ENCODE data around the gene GCM1.

The GCM1 gene

DNA sequence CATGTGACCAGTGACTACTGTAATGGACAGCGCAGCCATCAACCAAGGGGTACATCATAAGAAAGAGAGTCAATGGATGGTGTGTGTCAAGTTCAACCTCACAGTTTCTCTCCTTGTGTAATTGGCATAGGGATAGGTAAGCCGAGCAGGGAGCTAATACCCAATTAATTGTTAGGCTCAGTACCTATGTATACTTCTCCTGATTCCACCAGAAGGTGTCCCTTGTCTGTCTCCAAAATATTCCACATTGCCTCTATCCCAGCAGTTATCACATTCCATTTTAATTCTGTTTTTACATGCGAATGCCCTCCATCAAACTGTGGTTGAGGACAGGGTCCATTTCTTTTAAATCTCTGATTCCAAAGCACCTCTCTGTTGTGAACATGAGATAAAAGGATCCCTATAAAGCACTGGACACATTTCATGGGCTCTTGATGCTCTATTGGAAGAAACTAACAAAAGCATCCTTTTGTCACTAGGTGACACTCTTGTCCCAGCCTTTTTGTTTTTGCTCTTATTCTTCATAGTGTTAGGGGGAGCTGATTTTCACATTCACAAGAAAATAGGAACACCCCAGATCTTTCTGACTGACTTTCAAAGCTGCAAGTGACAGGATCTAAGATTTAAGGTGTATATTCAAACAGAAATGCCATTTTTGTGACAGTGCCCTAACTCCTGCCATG, 44.5 kb downstream of the GCM1 start:
- DNase-seq = peak; percentile 75

DNA sequence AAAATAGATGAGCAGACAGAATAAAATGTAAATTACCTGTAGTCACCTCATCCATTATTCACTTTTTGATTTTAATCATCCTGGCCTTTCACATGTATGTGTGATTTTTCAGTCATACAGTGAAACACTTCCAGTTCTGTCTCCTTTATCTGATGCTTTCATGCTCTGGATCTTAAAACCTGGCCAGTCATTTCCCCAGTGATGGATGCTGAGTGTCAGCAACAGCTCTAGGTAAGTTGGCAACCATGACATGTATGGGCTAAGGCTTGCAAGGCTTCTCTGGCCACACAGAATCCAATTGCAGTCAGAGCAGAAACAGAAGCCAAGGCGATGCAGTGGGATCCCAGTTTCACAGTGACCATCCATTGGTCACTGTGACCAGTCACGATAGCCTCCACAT, 47.6 kb downstream of the GCM1 start:
- DNase-seq = no peak

DNA sequence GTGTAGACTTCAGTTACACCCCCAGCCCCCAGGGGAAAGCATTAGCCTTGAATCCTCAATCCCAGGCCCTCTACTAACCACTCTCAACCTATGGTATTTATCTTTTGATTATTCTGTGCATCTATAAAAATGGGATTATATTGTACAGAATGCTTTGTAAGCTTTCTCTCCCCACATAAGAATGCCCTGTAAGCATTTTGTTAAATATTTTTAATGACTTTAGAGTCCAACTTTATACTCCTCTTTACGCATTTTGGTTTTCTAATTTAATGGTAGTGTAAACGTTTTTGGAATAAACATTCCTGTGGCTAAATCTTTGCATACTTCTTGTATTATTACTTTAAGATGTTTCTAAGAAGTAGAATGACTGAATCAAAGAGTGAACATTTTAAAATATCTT, 48.1 kb downstream of the GCM1 start:
- no peak for DNase-seq

DNA sequence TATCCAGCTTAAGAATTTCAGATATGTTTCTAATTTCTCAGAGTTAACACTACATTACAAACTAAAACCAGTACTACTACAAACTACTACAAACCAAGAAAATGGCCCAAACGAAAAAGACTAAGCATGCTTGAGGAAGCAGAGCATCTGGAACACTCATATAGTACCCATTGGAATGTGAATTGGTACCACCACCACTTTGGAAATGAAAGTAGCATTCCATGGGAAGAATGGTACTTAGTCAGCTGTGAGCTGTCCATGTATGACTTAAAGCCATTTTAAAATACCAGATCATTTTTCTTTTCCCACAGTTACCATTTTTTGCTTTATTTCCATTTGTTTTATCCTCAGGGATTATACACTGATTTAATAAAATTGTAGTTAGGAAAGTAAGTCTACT, 52.9 kb downstream of the GCM1 start:
- DNase-seq = no peak

DNA sequence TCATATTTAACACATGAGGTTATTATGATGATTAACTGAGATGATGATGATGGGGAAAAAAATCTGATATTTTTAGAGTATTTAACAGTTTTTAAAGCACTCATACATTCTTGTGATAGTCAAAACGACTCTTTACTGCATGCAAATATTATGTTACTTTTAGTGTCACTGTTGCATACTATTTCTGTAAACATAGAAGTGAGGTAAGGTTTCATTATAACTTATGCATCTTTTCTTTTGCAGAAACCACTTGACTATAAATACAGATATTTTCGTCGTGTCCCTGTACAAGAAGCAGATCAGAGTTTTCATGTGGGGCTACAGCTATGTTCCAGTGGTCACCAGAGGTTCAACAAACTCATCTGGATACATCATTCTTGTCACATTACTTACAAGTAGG, 53.4 kb downstream of the GCM1 start:
- no peak for DNase-seq

DNA sequence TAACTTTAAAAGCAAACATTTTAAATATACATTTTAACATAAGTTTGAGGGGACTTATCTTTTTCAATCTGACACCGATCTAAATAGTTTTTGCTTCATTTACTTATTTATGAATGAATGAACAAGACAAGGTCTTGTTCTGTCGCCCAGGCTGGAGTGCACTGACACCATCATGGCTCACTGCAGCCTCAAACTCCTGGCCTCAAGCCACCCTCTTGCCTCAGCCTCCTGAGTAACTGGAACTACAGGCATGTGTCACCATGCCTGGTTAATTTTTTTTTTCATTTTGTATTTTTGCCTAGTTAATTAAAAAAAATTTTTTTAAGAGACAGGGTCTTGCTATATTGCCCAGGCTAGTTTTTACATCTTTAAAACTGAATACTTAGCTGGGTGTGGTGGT, 58.1 kb downstream of the GCM1 start:
- no peak for DNase-seq

DNA sequence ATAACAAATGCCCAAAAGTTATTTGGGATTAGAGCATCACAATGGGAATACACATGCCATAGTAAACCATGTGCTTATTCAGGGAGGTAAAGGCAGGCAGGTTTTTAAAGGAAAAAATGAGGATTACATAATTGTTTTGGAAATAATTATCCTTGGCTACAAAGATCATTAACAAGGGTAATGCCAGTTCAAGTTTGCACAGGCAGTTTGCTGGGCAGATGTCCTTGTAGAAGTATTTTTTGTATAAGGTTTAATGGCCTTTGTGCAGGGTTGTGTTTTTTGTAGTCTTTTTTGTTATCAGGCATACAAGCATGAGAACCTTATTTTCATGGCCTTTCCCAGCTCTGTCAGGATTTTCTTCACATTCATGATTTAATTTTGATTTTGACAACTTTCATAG, 58.7 kb downstream of the GCM1 start:
- DNase-seq = no peak

DNA sequence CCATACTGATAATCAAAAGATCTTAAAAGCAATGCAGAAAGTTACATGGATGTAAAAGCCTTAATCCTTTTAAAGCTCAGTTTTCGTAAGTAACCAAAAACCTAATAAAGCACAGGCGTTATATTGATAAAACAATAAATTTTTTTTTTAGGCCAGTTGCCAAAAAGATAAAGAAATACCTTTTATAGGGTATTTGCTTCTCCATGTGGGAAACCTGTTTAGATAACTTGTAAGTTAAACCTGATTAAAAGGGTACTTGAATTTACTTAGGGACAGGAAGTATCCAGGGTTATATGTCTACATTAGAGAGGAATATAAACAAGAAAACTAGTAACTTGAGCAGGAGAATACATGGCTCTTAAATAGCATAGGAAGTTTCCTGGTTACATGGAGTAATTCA, 62.3 kb downstream of the GCM1 start:
- peak; percentile 8 for DNase-seq

DNA sequence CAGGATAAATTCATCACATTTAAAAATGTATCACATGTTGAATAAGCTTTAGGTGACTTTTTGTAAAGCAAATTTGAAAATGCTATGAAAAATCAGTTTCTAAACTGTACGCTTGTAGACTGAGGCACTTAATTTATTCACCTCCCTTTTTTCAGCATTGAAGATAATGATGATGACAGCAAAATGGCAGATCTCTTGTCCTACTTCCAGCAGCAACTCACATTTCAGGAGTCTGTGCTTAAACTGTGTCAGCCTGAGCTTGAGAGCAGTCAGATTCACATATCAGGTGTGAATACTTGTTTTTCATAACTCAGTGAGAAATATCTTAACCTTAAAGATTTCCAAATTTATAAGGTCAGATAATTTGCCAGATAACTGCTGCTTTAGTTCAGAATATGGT, 67.8 kb downstream of the GCM1 start:
- DNase-seq = no peak

Measured in DMS53 (cell line).